ENCODE data around the gene RUSF1. TPM values are rescaled to one million over a fixed set of nuclear protein-coding genes. Genes with fewer than 3 reads are reported as not detected.
"Not testable (repeated sequence)": the region's sequence is repeated elsewhere in the genome, so short reads cannot be mapped to it uniquely, and the experiment has no call there.

Gene RUSF1
- polyA plus RNA-seq, 3 donors: 10.3 to 45.1 (median 11.8) TPM

- H4K20me1 ChIP-seq (ENCODE audit: insufficient read depth, low read length): no peaks in the 10 kb centered on the region
- Mint-ChIP-seq H3K27ac (peak overlapping the region in 3 of 7 donors; percentile 26 to 85 (median 73)), H3K9me3 (no peaks in the 10 kb centered on the region), H3K36me3 (peaks cover 8 to 14% of the 10 kb centered on the region in 2 donors), H3K27me3 (ENCODE audit: low read depth in 3 of 3) (no peaks in the 10 kb centered on the region), H3K4me1 (peaks cover 45% of the 10 kb centered on the region), H3K4me3 (no peak overlapping the region)
- H3K27me3 ChIP-seq (ENCODE audit: control insufficient read depth in 2 of 2, insufficient read depth in 2 of 2, low read length in 2 of 2): no peaks in the 10 kb centered on the region
- WGBS (ENCODE audit: insufficient coverage): no CpG with 5 or more reads among the region's 4 CpGs
- TF ChIP-seq CTCF (IDR thresholded peaks at IDR 0.05): no peak
- peaks cover 32 to 39% of the 10 kb centered on the region in 2 donors for H3K4me1 ChIP-seq (ENCODE audit: control insufficient read depth in 1 of 2, insufficient read depth in 2 of 2, low read length in 2 of 2)
- peaks cover 18% of the 10 kb centered on the region for H3K79me2 ChIP-seq (ENCODE audit: insufficient read depth, low read length)
- H3K36me3 ChIP-seq (replicated peaks in 1 of 2; ENCODE audit: control insufficient read depth in 1 of 2, insufficient read depth in 2 of 2, low read length in 2 of 2): peaks cover 0 to 3% of the 10 kb centered on the region in 2 donors
- peak overlapping the region in 1 of 2 donors; percentile 29 for H3K27ac ChIP-seq (ENCODE audit: low read depth in 1 of 2, low read length in 2 of 2)
- no peak overlapping the region for H3K4me2 ChIP-seq (replicated peaks; ENCODE audit: extremely low read depth, low read length, poor library complexity, severe bottlenecking)
- H3K9ac ChIP-seq (ENCODE audit: insufficient read depth, low read length, poor library complexity, severe bottlenecking): peak overlapping the region; percentile 2
- H3K4me3 ChIP-seq (replicated peaks in 1 of 3; ENCODE audit: low read depth in 2 of 3, low read length in 3 of 3): no peak overlapping the region
- H3K9me3 ChIP-seq (replicated peaks in 1 of 2; ENCODE audit: control insufficient read depth in 1 of 2, insufficient read depth in 1 of 2, low read length in 2 of 2): no peaks in the 10 kb centered on the region
- H2AFZ ChIP-seq (ENCODE audit: insufficient read depth, low read depth, low read length, poor library complexity, severe bottlenecking): no peak overlapping the region
- intact Hi-C loops (cut with micrococcal nuclease): no loop called here
- DNase-seq: no peak
Observed at GRCh38 chr16:31505483-31505882, 2.7 kb downstream of the RUSF1 start.

- peaks cover 18 to 25% of the 10 kb centered on the region in 2 donors for H3K36me3 Mint-ChIP-seq
- Histone ChIP-seq H4K20me1 (ENCODE audit: insufficient read depth, low read length) (no peaks in the 10 kb centered on the region), H3K4me2 (replicated peaks; ENCODE audit: extremely low read depth, low read length, poor library complexity, severe bottlenecking) (no peak overlapping the region), H3K4me3 (replicated peaks in 1 of 3; ENCODE audit: low read depth in 2 of 3, low read length in 3 of 3) (no peak overlapping the region), H2AFZ (ENCODE audit: insufficient read depth, low read depth, low read length, poor library complexity, severe bottlenecking) (no peak overlapping the region), H3K27me3 (ENCODE audit: control insufficient read depth in 2 of 2, insufficient read depth in 2 of 2, low read length in 2 of 2) (no peaks in the 10 kb centered on the region), H3K9ac (ENCODE audit: insufficient read depth, low read length, poor library complexity, severe bottlenecking) (no peak overlapping the region), H3K4me1 (ENCODE audit: control insufficient read depth in 1 of 2, insufficient read depth in 2 of 2, low read length in 2 of 2) (peaks cover 31 to 37% of the 10 kb centered on the region in 2 donors), H3K36me3 (replicated peaks in 1 of 2; ENCODE audit: control insufficient read depth in 1 of 2, insufficient read depth in 2 of 2, low read length in 2 of 2) (peaks cover 9 to 16% of the 10 kb centered on the region in 2 donors), H3K9me3 (replicated peaks in 1 of 2; ENCODE audit: control insufficient read depth in 1 of 2, insufficient read depth in 1 of 2, low read length in 2 of 2) (no peaks in the 10 kb centered on the region), H3K79me2 (ENCODE audit: insufficient read depth, low read length) (peaks cover 18% of the 10 kb centered on the region), H3K27ac (ENCODE audit: low read depth in 1 of 2, low read length in 2 of 2) (no peak overlapping the region)
- peak overlapping the region in 1 of 7 donors; percentile 31 for H3K27ac Mint-ChIP-seq
- no peaks in the 10 kb centered on the region for H3K27me3 Mint-ChIP-seq (ENCODE audit: low read depth in 3 of 3)
- no peak for TF ChIP-seq CTCF (IDR thresholded peaks at IDR 0.05)
- peak overlapping the region in 1 of 2 donors; percentile 24 for H3K4me3 Mint-ChIP-seq
- no peaks in the 10 kb centered on the region for H3K9me3 Mint-ChIP-seq
- no peak for DNase-seq
- 25% methylated on average over 8 of the region's 8 CpGs for WGBS (ENCODE audit: insufficient coverage)
- intact Hi-C loops (cut with micrococcal nuclease): no loop called here
- peaks cover 43% of the 10 kb centered on the region for H3K4me1 Mint-ChIP-seq
Observed at GRCh38 chr16:31504159-31504558, 4.0 kb downstream of the RUSF1 start.

DNA sequence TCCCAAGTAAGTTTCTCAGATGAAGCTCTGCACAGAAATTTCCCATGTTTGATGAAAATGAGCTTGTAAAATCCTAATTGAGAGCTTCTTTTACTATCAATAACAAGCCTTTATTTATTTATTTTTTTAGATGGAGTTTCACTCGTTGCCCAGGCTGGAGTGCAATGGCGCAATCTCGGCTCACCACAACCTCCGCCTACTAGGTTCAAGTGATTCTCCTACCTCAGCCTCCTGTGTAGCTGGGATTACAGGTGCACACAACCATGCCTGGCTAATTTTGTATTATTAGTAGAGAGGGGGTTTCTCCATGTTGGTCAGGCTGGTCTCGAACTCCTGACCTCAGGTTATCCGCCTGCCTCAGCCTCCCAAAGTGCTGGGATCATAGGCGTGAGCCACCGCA is 4.6 kb downstream of the RUSF1 start:
- H3K9me3 Mint-ChIP-seq; H3K9me3 ChIP-seq (replicated peaks in 1 of 2; ENCODE audit: control insufficient read depth in 1 of 2, insufficient read depth in 1 of 2, low read length in 2 of 2); DNase-seq; H2AFZ ChIP-seq (ENCODE audit: insufficient read depth, low read depth, low read length, poor library complexity, severe bottlenecking); H3K4me2 ChIP-seq (replicated peaks; ENCODE audit: extremely low read depth, low read length, poor library complexity, severe bottlenecking); H3K27ac ChIP-seq (ENCODE audit: low read depth in 1 of 2, low read length in 2 of 2); H3K27me3 Mint-ChIP-seq (ENCODE audit: low read depth in 3 of 3); intact Hi-C loops (cut with micrococcal nuclease); H3K4me3 Mint-ChIP-seq; H4K20me1 ChIP-seq (ENCODE audit: insufficient read depth, low read length); H3K27me3 ChIP-seq (ENCODE audit: control insufficient read depth in 2 of 2, insufficient read depth in 2 of 2, low read length in 2 of 2); H3K4me3 ChIP-seq (replicated peaks in 1 of 3; ENCODE audit: low read depth in 2 of 3, low read length in 3 of 3); H3K9ac ChIP-seq (ENCODE audit: insufficient read depth, low read length, poor library complexity, severe bottlenecking): not testable (repeated sequence)
- H3K4me1 ChIP-seq (ENCODE audit: control insufficient read depth in 1 of 2, insufficient read depth in 2 of 2, low read length in 2 of 2): peaks cover 25 to 31% of the 10 kb centered on the region in 2 donors
- Mint-ChIP-seq H3K27ac (peak overlapping the region in 1 of 7 donors; percentile 11), H3K4me1 (peaks cover 37% of the 10 kb centered on the region), H3K36me3 (peaks cover 24 to 31% of the 10 kb centered on the region in 2 donors)
- peaks cover 18% of the 10 kb centered on the region for H3K79me2 ChIP-seq (ENCODE audit: insufficient read depth, low read length)
- H3K36me3 ChIP-seq (replicated peaks in 1 of 2; ENCODE audit: control insufficient read depth in 1 of 2, insufficient read depth in 2 of 2, low read length in 2 of 2): peaks cover 15 to 22% of the 10 kb centered on the region in 2 donors
- WGBS (ENCODE audit: insufficient coverage): 91% methylated on average over 4 of the region's 8 CpGs

Measured in CD14-positive monocyte (primary cell).